HG03066 (cell line): ENCODE results near the gene AGTPBP1.
"Not testable (repeated sequence)": the region's sequence is repeated elsewhere in the genome, so short reads cannot be mapped to it uniquely, and the experiment has no call there.

Experiments
- ATAC-seq: cut with Tn5 transposase; IDR thresholded peaks from one replicate; pipeline ENCODE4 v1.9.1; 2021; ENCODE audit warnings: low read depth; ENCODE audit not compliant: unreplicated experiment

AGTPBP1 gene

DNA sequence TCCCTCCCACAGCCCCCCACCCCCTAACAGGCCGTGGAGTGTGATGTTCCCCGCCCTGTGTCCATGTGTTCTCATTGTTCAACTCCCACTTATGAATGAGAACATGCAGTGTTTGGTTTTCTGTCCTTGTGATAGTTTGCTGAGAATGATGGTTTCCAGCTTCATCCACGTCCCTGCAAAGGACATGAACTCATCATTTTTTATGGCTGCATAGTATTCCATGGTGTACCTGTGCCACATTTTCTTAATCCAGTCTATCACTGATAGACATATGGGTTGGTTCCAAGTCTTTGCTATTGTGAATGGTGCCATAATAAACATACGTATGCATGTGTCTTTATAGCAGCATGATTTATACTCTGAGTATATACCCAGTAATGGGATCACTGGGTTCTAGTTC is 23.9 kb downstream of the AGTPBP1 start:
- ATAC-seq, result not testable (repeated sequence)

GRCh38 chr9:85717220-85717619 is 24.5 kb downstream of the AGTPBP1 start:
- ATAC-seq, result no peak

DNA sequence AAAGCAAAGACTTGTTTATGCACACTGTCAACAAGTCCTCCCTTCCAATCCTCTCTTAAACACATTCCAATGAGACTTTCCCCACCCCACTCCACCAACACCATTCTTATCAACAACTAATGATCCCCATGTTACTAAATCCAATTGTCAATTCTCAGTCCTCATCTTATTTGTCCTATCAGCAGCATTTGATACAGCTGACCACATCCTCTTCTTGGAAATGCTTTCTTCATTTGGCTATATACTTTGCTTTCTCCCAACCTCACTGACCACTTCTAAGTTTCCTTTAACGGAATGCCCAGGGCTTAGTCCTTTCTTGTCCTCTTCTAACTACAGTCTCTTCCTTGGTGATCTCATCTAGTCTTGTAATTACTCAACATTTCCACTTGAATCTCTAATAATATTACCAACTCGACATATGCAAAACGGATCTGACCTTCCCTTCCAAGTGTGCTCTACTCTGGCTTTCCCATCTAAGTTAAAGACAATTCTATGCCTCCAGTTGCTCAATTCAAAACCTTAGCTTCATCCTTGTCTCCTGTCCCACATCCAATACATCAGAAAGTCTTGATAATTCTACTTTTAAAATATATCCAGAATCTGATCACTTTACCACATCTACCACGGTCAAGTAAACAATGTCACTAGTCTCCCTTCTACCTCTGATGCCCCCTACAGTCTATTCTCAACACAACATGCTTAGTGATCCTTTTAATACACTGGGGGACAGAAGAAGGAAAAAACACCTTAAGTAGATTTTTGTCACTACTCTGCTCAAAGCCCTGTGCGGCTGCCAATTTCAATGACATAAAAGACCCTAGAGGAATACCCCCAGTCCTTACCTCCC is 25.5 kb downstream of the AGTPBP1 start:
- peak; percentile 55 for ATAC-seq

GRCh38 chr9:85715587-85715986 is 26.2 kb downstream of the AGTPBP1 start:
- ATAC-seq, result peak; percentile 44

GRCh38 chr9:85713897-85714296 is 27.9 kb downstream of the AGTPBP1 start:
- no peak for ATAC-seq

DNA sequence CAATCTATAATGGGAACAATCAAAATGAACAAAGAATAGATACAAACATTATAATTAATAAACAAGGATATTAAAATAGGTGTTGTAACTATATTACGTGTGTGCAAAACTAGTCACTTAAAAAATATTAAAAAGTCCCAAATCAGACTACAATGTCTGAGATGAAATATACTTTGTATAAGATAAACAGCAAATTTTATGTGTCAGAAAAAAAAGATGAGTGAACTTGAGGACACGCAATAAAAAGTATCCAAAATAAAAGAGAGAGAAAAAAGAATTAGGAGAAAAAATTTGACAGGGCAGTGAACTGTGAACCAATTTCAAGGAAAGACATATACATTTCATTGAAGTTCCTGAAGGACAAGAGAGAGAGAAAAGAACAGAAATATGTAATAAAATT is 37.0 kb downstream of the AGTPBP1 start:
- no peak for ATAC-seq

GRCh38 chr9:85703398-85703797 is 38.4 kb downstream of the AGTPBP1 start:
- ATAC-seq, result no peak

- ATAC-seq, result no peak
These were observed 38.9 kb downstream of the AGTPBP1 start for GRCh38 chr9:85702726-85703289.

GRCh38 chr9:85702191-85702590 is 39.6 kb downstream of the AGTPBP1 start:
- ATAC-seq, result no peak

GRCh38 chr9:85700330-85700729 is 41.4 kb downstream of the AGTPBP1 start:
- no peak for ATAC-seq

DNA sequence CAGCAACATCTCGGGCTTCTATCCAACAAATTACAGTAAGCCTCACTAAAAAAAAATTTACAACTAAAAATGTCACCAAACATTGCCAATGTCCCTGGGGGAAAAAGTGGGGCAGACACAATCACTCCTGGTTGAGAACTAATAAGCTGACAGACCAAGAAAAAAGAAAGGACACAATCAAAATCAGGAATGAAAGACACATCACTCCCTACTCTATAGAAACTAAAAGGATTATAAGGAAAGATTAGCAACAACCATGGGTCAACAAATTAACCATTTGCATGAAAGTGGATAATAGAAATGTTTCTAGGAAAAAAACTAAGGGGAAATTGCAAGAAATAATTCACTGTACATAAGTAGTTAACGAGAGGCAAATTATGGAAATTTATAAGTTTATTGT is 53.4 kb downstream of the AGTPBP1 start:
- no peak for ATAC-seq

DNA sequence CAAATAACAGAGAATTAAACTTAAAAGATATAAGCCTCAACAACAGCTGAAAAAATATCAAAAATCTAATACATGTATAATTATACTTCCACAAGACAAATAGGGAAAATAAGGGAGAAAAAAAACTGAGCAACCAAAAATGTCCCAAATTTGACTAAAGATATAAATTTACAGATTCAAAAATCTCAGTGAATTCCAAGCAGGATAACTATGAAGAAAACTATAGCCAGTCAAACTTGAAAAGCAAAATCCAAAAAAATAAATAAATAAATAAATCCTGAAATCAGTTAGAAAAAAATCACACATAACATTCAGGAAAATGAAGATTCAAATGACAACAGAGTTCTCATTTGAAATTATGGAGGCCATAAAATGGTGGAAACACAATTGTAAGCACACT is 56.7 kb downstream of the AGTPBP1 start:
- ATAC-seq, result no peak

DNA sequence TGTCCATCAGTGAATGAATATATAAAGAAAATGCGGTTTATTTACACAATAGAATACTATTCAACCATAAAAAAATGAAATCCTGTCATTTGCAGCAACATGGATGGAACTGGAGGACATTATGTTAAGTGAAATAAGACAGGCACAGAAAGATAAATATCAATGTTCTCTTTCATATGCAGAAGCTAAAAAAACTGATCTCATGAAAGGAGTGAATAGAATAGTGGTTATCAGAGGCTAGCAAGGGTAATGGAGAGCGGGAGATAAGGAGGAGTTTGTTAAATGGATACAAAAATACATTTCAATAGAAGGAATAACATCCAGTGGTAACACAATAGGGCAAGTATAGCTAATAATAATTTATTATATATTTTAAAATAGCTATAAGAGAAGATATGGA is 65.0 kb downstream of the AGTPBP1 start:
- no peak for ATAC-seq

DNA sequence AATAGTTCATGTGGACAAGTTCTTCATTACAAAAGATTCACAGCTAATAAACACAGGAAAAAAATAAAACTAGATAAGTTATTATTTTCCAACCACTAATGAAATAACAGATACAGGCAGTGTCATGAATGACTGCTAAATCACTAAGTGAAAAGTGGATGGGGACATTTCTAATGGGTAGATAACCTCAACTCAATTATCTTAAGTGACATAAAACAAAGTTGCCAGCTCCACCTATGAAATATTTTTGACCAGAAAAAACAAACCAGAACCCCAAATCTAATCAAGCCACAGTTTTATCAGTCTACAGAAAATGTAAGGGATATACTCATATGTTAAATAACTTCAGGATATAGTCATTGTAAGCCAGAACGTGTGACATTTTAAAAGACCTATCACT is 74.4 kb downstream of the AGTPBP1 start:
- no peak for ATAC-seq

DNA sequence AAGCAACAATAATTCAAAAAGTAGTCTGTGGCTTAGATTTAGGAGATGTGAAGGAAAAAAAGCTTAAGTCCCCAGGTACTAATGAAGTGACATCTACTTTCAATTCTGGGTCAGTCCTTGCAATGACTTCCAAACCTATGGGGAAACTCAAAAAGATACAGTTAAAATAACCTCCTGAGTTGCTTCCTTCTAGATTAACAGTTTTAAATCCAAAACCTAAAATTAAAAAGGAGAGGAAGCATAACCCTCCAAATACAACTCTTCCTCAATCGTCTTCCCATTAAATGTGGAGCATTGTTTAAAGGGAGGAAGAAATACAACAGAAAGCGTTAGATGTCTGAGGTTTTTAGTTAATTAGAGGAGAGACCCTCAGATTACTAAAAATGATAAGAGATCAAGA is 75.7 kb downstream of the AGTPBP1 start:
- ATAC-seq, result no peak

GRCh38 chr9:85662573-85662972 is 79.2 kb downstream of the AGTPBP1 start:
- no peak for ATAC-seq

DNA sequence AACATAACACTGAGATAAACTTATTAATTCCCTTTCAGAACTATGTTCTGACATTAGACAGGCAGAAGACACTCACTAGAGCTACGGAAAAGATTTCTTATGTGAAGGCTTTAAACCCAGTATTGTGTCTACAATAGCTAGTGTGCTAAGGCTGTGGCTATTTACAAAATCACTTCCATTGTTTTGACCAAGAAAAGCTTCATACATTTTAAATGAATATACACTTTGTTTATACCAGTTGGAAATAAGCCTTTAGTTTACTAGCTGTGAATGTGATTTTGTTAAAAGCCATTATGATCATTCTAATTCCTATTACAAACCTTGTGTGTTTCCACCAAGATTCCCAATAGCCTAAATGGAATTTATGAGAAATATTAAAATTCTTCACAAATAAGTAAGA is 83.0 kb downstream of the AGTPBP1 start:
- ATAC-seq, result no peak

GRCh38 chr9:85653153-85653552 is 88.6 kb downstream of the AGTPBP1 start:
- ATAC-seq, result no peak

DNA sequence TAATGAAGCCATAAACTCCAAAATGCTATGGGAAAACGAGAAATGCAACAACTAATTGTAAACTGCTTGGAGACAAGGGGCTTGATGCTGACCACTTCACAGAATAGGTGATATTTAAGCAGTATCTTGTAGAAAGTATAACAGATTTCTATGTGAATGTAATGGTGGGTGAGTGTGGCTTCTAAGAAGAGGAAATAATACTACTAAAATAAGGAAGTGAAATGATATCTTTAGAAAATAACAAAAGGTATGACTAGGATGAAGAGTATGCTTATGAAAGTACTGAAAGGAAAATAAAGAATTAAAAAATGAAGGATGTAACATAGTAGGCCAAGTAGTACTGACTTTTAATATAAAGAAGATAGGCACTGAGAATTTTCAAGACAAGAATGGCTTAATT is 94.2 kb downstream of the AGTPBP1 start:
- peak; percentile 72 for ATAC-seq

DNA sequence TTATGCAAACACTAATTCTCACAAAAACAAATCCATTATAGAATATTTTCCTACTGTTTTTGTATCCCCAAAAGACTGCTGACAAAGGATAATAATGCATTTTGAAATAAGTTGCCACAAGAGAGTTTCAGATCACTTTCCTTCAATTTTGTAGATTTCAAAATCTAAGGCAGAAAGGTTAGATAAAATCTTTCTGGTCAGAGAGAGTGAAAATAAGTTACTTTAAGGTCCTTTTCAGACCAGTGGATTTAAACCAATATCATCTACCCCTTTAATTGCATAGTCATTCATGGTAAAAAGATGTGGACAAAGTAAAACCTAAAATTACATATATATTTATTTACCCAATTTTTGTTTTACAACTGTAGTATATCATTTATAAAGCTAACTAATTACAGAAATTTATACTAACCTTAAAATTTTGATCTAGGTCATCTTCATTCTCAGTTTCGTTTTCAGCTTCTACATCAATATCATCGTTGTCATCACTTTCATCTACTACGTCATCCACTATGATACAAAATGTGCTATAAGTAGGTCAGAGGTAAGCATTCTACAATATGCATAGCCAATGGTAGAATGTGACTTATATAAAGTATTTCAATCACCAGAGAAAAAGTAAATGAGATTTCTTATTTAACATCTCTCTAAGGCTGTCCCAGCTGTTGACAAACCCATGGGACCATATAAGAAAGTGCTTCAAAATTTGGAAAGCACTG is 95.7 kb downstream of the AGTPBP1 start:
- no peak for ATAC-seq

DNA sequence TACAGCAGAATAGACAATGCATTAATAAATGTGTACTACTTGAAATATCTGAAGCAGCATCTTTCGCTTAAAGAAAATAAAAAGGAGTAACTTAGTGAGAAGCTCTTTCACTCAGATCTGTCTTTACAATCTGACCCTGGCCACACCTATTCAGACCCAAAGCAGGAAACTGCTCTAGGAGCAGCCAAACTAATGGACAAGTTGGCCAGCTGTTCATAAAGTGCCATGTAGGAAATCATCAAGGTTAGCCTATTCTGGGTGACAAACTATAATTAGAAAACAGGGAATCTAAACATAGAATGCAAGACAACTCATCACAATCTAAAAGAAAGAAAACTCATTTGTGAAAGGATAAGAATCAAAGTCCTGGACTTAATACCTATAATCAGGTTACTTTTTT is 101.3 kb downstream of the AGTPBP1 start:
- no peak for ATAC-seq
